ENCODE data around the gene AAMDC.

AAMDC gene

DNA sequence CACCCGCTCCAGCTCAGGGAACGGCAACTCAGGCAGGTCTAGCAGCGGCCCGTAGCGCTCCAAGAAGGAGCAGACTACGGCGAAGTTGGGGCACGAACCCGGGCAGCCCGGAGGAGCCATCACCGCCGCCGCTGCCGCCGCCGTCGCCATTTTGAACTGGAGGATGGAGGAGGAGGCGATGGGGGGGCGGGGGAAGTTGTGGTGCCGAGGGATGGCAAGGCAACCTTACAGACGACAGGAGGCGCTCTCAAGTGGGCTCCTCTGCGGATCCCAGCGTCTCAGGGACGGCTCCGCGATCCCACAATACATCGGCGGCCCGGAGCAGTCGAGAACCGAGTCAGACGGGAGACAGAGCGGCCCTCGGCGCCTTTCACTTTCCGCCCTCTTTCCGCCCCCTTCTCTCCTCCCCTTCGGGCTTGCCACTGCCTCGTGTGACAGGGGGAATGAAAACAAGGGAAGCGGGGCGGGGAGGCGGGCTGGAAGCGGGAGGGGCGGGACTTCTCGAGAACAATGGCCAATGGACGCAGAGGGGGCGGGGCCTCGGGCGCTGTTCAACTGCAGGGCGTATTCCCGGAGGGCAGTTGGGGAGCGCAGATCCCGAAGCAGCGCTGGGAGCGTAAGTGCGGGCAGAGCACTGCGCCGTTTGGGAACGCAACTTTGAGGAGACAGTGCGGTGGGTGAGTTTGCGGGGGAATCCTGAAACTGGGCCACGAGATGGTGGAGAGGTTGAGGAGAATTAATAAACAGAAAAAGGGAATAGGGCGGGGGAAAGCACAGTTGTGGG lies at the start of gene AAMDC, which contains the start of gene RSF1:
Gene AAMDC, plus strand, starts transcription at position 580 of the 784 bp plus-strand sequence. CDS start 21,353 bp downstream, outside the sequence.
Gene RSF1, minus strand, starts transcription at position 158 of the 784 bp plus-strand sequence. Its CDS starts 8 bp downstream, at position 150.
- DNase-seq: peak; percentile 98

DNA sequence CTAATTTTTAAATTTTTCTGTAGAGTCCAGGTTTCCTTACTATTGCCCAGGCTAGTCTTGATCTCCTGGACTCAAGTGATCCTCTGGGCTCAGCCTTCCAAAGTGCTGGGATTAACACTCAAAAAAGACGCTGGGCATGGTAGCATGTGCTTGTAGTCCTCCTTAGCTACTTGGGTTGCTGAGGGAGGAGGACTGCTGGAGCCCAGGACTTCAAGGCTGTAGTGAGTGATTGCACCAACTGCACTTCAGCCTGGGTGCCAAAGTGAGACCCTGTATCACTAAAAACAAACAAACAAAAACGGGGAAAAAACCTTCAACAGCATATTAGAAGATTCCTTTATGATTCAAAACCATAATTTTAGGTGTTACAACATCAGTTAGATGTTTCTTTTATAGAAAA lies 45.0 kb upstream of the AAMDC start:
- no peak for DNase-seq

DNA sequence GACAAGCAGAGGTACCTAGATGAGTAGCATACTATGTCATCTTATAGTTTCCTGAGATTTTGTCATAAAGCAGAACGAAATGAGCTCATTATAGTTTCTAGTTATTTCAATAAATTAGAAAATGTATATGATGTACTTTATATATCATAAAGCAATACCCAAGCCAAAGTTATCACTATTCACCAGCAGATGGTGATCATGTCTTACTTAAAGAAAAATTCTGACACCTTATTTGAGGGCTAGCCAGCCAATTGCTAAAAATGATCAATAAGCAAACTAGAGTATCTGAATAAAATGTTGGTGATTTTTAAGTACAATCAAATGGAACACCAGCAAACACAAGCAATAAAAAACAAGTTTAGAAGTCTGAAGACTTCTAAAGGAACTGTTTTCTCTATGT lies 44.5 kb upstream of the AAMDC start:
- no peak for DNase-seq

DNA sequence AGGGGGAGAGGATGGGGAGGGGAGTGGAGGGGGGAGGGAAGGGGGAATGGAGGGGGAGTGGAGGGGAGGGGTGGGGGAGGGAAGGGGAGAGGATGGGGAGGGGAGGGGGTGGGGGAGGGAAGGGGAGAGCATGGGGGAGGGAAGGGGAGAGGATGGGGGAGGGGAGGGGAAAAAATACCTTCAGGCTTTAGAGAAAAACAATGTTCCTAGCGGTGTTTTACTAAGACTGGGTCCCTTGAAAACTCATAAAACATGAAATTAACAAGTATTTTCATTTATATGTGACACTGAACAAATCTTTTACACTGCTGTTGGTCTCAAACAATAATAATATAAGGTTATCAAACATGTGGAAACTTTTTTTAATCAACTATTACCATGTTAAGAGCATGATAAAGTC lies 42.8 kb upstream of the AAMDC start:
- DNase-seq: no peak

DNA sequence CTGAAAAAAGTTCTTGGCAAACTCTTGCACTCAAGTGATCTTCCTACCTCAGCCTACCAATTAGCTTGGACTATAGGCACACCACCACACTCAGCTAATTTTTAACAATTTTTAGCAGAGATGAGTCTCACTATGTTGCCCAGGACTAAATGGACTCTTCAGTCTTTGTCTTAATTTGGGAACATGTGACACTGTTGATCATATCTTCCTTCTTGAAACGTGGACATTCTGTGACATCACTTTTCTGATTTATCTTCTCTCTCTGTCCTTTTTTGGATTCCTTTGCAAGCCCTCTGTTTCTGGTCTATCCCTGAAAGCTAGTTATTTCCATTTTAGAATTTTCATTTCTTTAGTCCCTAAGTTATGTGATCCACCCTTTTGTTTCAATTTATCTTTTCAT lies 42.4 kb upstream of the AAMDC start:
- DNase-seq: no peak

DNA sequence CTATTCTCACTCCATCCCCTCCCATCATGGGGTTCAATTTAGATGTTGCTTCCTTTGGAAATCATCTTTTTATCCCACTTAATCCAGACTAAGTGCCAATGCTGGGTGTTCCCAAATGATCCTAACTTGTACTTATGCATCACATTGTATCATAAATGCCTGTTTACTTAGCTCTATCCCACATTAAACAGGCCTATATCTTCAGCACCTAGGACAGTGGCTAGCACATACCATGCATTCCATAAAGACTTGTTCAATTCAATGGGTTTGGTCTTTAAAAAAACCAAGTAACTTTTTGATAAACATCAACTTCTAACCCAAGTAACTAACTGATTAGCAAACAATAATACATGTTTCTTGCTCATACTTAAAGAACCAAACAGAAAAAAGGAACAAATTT lies 41.0 kb upstream of the AAMDC start:
- no peak for DNase-seq

DNA sequence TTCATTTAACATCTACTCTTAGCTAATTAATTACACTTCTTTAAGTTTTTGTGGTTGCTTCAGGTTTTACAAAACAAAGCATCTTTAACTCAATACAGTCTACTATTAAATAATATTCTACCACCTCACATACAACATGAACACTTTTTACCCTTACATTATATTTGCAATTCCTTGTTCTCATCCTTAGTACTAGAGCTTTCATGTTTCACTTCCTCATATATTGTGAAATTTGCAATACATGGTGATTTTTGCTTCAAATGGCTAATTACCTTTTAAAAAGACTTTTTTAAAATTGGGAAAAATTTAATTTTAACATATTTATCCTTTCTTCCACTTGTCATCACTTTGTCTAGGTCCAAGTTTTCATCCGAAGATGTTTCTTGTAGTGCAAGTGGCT lies 37.9 kb upstream of the AAMDC start:
- no peak for DNase-seq

DNA sequence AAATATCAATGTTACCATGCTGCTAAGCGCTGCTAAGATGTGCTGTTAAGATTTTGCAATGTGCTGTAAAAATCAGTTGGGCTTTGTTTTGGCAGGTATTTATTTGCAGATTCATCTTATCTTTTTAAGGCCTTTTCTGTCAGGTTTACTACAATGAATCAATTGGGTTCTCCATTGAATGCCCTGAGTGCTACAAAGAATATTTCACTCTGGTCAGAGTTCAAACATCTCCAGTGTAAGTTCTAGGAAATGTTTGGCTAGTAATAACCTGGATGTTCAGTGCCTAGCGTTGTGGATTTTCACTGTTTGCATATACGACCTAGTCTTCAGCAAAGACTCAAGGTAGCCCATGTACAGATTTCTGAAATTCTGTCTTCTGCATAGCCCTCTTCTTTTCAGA lies 36.4 kb upstream of the AAMDC start:
- no peak for DNase-seq

DNA sequence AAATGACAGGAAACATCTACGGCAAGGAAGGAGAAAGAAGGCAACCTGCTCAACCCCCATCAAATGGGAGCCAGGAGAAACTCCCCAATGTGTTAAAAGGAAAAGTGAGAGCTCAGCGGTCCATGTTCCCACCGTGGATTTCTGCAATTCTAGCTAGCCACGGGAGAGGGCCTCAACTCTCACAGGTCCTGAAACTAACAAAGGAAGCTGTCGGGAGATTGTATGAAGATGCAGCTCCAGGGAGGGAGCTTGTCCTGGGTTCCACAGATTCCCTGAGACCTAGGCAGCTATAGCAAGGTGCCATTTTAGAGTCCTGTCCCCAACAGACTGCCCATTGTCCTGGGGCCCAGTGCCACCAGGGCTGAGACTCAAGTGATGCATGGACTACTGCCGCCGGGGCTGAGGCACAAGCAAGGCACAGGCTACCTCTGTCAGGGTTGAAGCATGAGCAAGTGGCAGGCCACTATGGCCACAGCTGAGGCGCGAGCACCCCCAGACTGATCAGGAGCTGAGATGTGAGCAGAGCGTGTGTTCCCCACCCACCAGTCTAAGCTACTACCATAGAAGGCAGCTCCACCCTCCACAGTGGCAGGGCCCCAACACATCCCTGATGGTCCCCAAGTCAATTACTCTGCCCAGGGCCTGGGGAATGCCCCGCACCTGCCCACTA lies 31.7 kb upstream of the AAMDC start:
- no peak for DNase-seq

DNA sequence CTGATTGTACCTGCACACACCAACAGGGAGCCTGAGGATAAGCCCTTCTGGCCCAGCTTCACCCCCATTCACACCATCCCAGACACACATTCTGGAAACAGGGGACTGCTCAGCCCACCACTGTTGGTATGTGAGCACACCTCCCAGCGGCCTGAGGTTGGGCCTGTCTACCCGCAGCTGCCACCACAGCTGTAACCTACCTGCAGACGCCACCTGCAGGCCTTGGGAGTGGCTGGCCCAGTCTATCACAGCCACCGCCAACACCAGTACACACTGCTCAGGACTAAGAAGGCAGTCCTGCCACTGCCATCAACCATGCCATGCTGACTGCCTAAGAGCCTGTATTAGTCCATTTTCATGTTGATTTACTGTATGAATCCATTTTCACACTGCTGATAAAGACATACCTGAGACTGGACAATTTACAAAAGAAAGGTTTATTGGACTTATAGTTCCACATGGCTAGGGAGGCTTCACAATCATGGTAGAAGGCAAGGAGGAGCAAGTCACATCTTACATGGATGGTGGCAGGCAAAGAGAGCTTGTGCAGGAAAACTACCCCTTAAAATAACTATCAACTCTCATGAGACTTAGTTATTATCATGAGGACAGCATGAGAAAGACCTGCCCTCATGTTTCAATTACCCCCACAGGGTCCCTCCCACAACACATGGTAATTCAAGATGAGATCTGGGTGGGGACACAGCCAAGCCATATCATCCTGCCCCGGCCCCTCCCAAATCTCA lies 31.0 kb upstream of the AAMDC start:
- no peak for DNase-seq

DNA sequence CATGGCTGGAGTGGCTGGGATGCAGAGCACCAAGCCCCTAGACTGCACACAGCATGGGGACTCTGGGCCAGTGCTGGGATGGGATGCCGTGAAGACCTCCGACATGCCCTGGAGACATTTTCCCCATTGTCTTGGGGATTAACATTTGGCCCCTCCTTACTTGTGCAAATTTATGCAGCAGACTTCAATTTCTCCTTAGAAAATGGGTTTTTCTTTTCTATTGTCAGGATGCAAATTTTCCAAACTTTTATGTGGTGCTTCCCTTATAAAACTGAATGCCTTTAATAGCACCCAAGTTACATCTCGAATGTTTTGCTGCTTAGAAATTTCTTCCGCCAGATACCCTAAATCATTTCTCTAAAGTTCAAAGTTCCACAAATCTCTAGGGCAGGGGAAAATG lies 29.6 kb upstream of the AAMDC start:
- no peak for DNase-seq

DNA sequence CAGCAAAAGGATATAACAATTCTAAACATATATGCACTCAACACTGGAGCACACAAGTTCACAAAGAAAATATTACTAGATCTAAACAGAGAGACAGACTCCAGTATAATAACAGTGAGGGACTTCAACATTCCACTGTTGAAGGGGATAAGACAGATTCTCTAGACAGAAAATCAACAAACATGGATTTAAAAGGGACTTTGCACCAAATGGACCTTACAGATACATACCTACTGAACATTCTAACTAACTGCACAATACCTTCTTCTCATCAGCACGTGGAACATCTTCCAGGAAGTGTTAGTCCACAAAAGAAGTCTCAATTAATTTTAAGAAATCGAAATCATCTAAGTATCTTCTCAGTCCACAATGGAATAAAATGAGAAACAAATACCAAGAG lies 27.0 kb upstream of the AAMDC start:
- DNase-seq: no peak

DNA sequence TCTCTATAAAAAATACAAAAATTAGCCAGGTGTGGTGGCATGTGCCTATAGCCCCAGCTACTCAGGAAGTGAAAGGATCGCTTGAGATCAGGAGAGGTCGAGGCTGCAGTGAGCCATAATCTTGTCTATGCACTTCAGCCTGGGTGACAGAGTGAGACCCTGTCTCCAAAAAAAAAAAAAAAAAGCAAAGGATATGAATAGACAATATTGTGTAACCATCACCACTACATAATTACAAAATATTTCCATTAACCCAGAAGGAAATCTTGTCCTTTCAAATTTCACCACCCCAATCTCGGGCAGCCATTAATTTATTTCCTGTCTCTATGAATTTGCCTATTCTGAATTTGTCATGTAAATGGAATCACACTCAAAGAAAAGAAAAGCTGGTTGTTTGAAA lies 21.6 kb upstream of the AAMDC start:
- no peak for DNase-seq

DNA sequence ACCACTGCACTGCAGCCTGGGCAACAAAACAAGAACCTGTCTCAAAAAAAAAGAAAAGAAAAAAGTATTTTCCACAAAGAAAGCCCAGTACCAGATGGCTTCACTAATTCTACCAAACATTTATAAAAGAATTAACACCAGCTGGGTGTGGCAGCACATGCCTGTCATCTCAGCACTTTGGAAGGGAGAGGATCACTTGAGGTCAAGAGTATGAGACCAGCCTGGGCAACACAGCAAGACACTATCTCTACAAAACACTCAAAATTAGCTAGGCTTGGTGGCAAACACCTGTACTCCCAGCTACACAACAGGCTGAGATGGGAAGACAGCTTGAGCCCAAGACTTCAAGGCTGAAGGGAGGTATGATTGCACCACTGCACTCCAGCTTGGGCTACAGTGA lies 20.5 kb upstream of the AAMDC start:
- DNase-seq: no peak

DNA sequence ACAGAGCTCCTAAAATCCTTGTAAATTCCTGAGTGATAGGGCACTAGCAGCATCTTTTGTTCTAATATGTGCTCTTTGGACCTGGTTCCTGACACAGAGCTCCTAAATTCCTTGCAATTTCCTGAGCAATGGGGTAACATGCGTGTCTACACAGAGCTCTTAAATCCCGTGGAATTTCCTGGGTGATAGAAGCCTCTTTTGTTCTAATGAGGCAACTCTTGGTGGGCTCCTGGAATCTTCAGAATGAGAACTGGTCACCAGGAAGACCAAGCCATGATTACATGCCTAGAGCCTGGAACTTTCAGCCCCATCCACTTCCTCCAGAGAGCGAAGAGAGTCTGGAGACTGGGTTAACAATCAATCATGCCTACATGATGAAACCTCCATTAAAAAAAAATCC lies 19.5 kb upstream of the AAMDC start:
- no peak for DNase-seq

DNA sequence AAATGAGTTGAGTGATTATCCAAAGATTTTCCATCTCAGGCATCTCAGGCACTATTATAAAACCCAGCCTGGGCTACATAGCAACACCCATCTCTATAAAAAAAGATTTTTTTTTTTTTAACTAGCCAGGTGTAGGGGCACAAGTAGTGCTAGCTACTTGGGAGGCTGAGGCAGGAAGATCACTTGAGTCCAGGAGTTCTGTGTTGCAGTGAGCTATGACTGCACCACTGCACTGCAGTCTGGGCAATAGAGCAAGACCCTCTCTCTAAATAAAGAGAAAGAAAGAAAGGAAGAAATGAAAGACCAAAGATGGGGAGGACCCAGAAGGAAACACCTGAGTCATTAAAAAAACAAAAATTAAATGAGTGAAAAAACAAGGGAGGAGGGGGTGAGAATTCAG lies 14.5 kb upstream of the AAMDC start:
- no peak for DNase-seq

DNA sequence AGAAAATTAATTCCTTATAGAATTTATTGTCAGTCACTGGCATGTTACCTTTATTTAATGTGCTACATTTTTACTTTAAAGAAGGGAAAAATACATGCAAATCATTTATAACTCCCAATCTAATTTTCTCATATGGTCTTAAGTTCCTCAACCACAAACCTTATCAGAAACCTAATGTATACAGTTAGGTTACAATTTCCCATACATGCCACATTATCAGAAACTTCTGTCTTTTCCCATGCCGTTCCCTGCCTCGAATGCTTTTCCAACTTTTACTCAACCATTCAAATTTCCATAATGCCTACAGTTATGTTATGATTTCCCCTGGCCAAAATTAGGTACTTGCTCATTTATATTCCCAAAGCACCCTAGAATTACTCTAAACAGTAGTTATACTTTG lies 14.0 kb upstream of the AAMDC start:
- DNase-seq: no peak

DNA sequence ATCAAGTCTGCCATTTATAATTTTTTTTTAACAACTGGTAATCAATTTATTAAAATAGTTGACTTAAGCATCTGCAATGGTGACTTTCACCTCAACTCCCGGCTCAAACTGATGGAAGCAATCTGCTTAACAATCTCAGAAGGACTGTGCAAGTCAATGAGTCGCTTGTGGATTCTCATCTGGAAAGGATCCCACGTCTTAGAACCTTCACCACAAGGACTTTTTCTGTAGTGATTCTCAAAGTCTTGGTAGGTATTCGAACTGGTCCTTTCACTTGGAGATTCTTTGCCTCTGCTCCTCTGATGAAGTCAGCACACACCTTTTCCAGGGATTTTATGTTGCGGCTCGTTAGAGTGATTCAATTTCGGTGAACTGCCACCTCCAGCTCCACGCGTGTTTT lies 7.7 kb upstream of the AAMDC start:
- no peak for DNase-seq

DNA sequence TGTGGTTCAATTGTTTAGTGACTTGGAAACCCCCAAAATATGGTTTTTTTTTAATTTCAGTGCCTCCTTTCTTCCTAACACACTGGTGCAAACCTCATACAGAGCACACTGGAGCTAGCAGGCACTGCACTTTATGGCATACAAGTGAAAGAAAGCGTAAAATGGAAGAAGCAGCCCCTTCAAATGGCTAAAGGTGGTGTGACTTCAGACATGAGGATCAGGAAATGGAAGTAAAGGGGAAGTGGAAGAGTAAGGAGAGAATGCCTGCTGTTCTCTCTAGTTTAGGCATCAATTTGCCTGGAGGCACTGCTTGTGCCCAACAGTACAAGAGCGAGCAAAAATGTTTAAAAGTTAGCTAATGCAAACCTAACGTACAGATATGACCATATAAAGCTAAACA lies 6.1 kb upstream of the AAMDC start:
- no peak for DNase-seq

DNA sequence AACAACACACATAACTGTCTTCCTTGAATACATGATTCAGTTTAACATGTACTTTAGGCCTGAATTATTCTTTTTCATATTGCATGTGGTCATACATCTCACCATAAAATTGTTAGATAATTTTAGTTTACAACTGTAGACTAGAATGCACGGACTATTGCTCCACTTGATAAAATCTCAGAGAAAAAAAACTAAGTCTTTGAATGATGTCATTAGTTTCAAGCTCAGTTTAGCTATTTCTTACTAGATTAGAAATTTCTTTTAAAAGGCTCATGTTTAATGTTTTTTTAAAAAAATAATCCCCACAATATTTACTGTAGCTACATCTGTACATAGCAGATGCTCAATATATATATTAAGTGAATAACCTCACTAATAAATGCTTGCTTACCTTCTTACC lies 5.5 kb upstream of the AAMDC start:
- no peak for DNase-seq

DNA sequence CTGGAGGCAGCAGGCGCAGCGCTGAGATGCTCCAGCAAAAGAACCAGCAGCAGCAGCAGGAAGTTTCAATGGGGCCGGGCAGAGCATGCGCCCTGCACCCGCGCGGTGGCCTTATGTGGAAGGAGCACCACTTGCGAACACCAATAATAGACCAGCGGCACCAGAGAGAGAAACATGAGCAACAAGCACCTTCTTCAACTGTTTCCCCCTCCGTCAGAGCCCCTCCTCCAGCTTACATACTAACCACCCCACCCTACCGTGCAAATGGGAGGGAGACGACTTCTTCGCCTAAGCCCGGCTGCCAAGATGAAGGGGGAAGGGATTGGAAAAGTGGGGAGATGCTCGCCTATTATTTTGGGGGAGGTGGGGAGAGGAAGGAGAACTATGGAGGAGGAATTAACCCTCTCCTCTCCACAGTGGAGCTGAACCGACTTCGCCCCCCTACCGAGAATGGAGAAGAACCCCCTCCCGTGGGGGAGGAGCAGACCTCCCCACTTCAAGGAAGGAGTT lies 1.5 kb upstream of the AAMDC start:
- peak; percentile 84 for DNase-seq

DNA sequence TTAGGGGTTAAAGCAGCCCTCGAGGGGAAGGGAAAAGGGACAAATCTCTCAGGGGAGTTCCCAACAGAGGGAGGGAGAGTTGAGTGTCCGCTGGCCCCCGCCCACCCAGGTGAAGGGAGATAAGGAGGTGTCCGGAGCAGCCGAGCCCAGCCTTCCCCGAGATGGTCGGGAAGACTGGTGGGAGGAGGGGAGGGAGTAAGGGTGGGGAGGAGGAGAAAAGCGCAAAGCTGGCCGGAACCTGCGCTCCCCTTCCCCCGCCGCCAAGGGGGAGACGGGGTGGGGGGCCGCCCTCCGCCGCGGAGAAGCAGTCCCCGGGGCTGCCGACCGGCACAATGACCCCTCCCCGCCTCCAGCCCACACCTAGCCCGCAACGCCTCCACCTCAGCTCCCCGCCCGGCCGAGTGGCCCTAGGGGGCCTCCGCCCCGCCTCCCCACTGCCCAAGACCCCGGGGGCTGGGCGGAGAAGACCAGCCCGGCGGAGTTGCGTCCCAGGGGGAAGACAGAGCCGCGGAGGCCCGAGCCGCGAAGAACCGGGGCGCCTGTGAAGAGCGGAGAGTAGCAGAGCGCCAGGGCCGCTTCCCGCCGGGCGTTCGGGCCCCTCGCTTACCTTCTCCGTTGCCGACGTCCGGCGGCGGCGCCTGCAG lies 901 bp upstream of the AAMDC start:
- peak; percentile 20 for DNase-seq

DNA sequence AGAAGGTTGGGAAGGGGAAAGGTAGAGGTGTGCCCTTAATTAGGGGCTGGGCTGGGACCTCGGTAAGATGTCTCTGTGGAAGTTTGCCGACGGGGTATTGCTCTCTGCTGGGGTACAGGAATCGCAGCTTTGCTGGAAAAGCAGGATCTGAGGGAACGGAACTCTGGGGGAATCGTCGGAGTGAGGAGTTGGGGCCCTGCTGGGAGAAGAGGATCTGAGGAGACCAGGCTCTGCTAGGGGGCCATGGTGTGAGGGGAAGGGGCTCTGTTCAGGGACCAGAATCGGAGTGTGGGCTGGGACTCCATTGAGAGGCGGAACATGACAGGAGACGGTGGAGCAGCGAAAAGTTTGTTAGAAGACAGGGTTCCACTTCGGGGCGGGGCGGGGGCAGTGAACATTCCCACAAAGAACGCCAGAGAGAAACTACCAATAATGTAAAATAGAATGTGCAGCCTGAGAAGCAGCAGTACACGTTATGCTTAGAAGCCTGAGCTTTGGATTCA lies 456 bp downstream of the AAMDC start:
- no peak for DNase-seq

Measured in CD4-positive, alpha-beta T cell treated with Interleukin-15 for 1 hour (primary cell).